ENCODE measurements around the gene FLOT1. TPM values are rescaled to one million over a fixed set of nuclear protein-coding genes. Genes with fewer than 3 reads are reported as not detected.

The FLOT1 gene
- total and polyA plus RNA-seq, 2 of the 13 experiments (the other 11 are each of a cell fraction or from before 2014, with no cell fraction given), result 82.3 to 130 TPM

GRCh38 chr6:30742316-30743098 lies at the start of gene FLOT1 (continued):
- TF ChIP-seq KLF6 (CRISPR knock-in tag; IDR thresholded peaks at IDR 0.05), result 0 out of 2 replicates have a peak, but pooled peaks have one; percentile 87
- TF ChIP-seq PITX1 (CRISPR knock-in tag; IDR thresholded peaks at IDR 0.05), result peak; percentile 55; the same call in 1 of the 2 replicates
- peak; percentile 73; the same call in 1 of the 2 replicates for TF ChIP-seq ZNF460 (CRISPR knock-in tag; IDR thresholded peaks at IDR 0.05; ENCODE audit: borderline replicate concordance)
- peak; percentile 5; the same call in 1 of the 2 replicates for TF ChIP-seq BHLHE40 (IDR thresholded peaks at IDR 0.05; ENCODE audit: low read length)
- peak; percentile 95 for TF ChIP-seq SP4 (CRISPR knock-in tag; IDR thresholded peaks at IDR 0.05)
- TF ChIP-seq SP2 (CRISPR knock-in tag; IDR thresholded peaks at IDR 0.05), result peak; percentile 59
- TF ChIP-seq HIVEP1 (CRISPR knock-in tag; IDR thresholded peaks at IDR 0.05), result peak; percentile 98
- TF ChIP-seq, protein P1, sequence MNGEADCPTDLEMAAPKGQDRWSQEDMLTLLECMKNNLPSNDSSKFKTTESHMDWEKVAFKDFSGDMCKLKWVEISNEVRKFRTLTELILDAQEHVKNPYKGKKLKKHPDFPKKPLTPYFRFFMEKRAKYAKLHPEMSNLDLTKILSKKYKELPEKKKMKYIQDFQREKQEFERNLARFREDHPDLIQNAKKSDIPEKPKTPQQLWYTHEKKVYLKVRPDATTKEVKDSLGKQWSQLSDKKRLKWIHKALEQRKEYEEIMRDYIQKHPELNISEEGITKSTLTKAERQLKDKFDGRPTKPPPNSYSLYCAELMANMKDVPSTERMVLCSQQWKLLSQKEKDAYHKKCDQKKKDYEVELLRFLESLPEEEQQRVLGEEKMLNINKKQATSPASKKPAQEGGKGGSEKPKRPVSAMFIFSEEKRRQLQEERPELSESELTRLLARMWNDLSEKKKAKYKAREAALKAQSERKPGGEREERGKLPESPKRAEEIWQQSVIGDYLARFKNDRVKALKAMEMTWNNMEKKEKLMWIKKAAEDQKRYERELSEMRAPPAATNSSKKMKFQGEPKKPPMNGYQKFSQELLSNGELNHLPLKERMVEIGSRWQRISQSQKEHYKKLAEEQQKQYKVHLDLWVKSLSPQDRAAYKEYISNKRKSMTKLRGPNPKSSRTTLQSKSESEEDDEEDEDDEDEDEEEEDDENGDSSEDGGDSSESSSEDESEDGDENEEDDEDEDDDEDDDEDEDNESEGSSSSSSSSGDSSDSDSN (CRISPR knock-in tag; IDR thresholded peaks at IDR 0.05), result peak; percentile 83
- peak; percentile 82 for TF ChIP-seq ZNF616 (CRISPR knock-in tag; IDR thresholded peaks at IDR 0.05; ENCODE audit: low read depth)
- peak; percentile 72 for TF ChIP-seq GZF1 (CRISPR knock-in tag; IDR thresholded peaks at IDR 0.05)
- peak; percentile 97 for TF ChIP-seq PAF1 (CRISPR knock-in tag; IDR thresholded peaks at IDR 0.05)
- peak; percentile 26; the same call in 1 of the 2 replicates for TF ChIP-seq ZNF7 (CRISPR knock-in tag; IDR thresholded peaks at IDR 0.05)
- TF ChIP-seq KDM5B (CRISPR knock-in tag; IDR thresholded peaks at IDR 0.05; ENCODE audit: borderline replicate concordance), result peak; percentile 95
- peak; percentile 100 for TF ChIP-seq AKAP8 (CRISPR knock-in tag; IDR thresholded peaks at IDR 0.05)
- peak; percentile 45 for TF ChIP-seq RFXANK (CRISPR knock-in tag; IDR thresholded peaks at IDR 0.05)
- peak; percentile 82 for TF ChIP-seq ZBTB4 (CRISPR knock-in tag; IDR thresholded peaks at IDR 0.05; ENCODE audit: borderline replicate concordance)
- peak; percentile 72 for TF ChIP-seq ZNF121 (CRISPR knock-in tag; IDR thresholded peaks at IDR 0.05)
- TF ChIP-seq, protein P2, sequence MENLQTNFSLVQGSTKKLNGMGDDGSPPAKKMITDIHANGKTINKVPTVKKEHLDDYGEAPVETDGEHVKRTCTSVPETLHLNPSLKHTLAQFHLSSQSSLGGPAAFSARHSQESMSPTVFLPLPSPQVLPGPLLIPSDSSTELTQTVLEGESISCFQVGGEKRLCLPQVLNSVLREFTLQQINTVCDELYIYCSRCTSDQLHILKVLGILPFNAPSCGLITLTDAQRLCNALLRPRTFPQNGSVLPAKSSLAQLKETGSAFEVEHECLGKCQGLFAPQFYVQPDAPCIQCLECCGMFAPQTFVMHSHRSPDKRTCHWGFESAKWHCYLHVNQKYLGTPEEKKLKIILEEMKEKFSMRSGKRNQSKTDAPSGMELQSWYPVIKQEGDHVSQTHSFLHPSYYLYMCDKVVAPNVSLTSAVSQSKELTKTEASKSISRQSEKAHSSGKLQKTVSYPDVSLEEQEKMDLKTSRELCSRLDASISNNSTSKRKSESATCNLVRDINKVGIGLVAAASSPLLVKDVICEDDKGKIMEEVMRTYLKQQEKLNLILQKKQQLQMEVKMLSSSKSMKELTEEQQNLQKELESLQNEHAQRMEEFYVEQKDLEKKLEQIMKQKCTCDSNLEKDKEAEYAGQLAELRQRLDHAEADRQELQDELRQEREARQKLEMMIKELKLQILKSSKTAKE (CRISPR knock-in tag; IDR thresholded peaks at IDR 0.05; ENCODE audit: borderline replicate concordance), result peak; percentile 96
- no peak for TF ChIP-seq PHB2 (IDR thresholded peaks at IDR 0.05; ENCODE audit: partially characterized antibody)
